Gastrocnemius medialis (tissue), 4 donors: Measurements from ENCODE around the gene AMBP. TPM values are rescaled to one million over a fixed set of nuclear protein-coding genes. Genes with fewer than 3 reads are reported as not detected.

Experiments
- ATAC-seq, 2 donors: fragments of 150-250 bp; one replicate each; pipeline ENCODE4 v1.9.1; 2016
- DNase-seq, 2 donors: peaks; one replicate each; pipeline ENCODE4 v3.0.0-alpha.2; 2019
- H3K27ac ChIP-seq, 4 donors: fragments of 200-600 bp; sonication (generic); 1 replicate in 1 of 4; 2 replicates in 3 of 4; pipeline ENCODE4 v1.5.1; 2016 to 2018; ENCODE audit warnings: mild to moderate bottlenecking in 2 of 4, moderate library complexity in 1 of 4
- H3K27me3 ChIP-seq, 3 donors: fragments of 200-600 bp; sonication (generic) in 2 of 3; 1 replicate in 1 of 3; 2 replicates in 2 of 3; pipeline versions ENCODE4 v1.5.1 to v1.6.0; 2016 to 2019; ENCODE audit warnings: mild to moderate bottlenecking in 1 of 3, moderate library complexity in 1 of 3
- H3K36me3 ChIP-seq, 2 donors: fragments of 200-600 bp; sonication (generic) in 1 of 2; one replicate each; pipeline ENCODE4 v1.5.1; 2017 to 2018
- H3K4me1 ChIP-seq, 2 donors: fragments of 200-600 bp; sonication (generic) in 1 of 2; one replicate each; pipeline ENCODE4 v1.5.1; 2016 to 2017; ENCODE audit warnings: mild to moderate bottlenecking in 2 of 2
- H3K4me3 ChIP-seq, 4 donors: fragments of 200-600 bp; sonication (generic) in 3 of 4; 1 replicate in 1 of 4; 2 replicates in 3 of 4; pipeline ENCODE4 v1.5.1; 2016 to 2019; ENCODE audit warnings: mild to moderate bottlenecking in 2 of 4
- H3K9me3 ChIP-seq, 3 donors: fragments of 200-600 bp; sonication (generic) in 2 of 3; 1 replicate in 1 of 3; 2 replicates in 2 of 3; pipeline ENCODE4 v1.5.1; 2016 to 2019
- CTCF ChIP-seq, 5 experiments: fragments of 450-650 bp in 3 of 5; fragments of 200-600 bp in 2 of 5; sonication (generic) in 2 of 5; IDR thresholded peaks in 4 of 5; conservative IDR thresholded peaks in 1 of 5; 1 replicate in 4 of 5; 2 replicates in 1 of 5; pipeline ENCODE4 v1.5.1; 2016 to 2019; ENCODE audit warnings: antibody characterized with exemption in 5 of 5, mild to moderate bottlenecking in 3 of 5, moderate library complexity in 3 of 5
- POLR2A ChIP-seq, 2 donors: fragments of 450-650 bp; IDR thresholded peaks; one replicate each; pipeline ENCODE4 v1.6.1; 2017; ENCODE audit warnings: antibody characterized with exemption in 2 of 2, mild to moderate bottlenecking in 2 of 2, moderate library complexity in 2 of 2
- in situ Hi-C, 4 donors: fragments of 200-750 bp; cut with MboI; loops; one replicate each; pipeline versions ENCODE4 v1.15.0 to v1.8.0; 2017; ENCODE audit warnings: low sequenced_read_pairs in 4 of 4
- intact Hi-C: fragments of 100-400 bp; cut with DNase I; formaldehyde crosslinking; loops from one replicate; pipeline ENCODE4 v1.15.1; 2023; ENCODE audit warnings: low total_unique reads
- total RNA-seq, 4 donors: library from RNA; depleted of rRNA; stranded (reverse); fragments of >200 nt; gene quantifications; one replicate each; pipeline versions ENCODE4 v1.1.0 to v1.2.3, GENCODE V29; 2016

Gene AMBP
- total RNA-seq, 4 donors from 2014 or later = 3.2 to 7.2 TPM; not detected in 2

DNA sequence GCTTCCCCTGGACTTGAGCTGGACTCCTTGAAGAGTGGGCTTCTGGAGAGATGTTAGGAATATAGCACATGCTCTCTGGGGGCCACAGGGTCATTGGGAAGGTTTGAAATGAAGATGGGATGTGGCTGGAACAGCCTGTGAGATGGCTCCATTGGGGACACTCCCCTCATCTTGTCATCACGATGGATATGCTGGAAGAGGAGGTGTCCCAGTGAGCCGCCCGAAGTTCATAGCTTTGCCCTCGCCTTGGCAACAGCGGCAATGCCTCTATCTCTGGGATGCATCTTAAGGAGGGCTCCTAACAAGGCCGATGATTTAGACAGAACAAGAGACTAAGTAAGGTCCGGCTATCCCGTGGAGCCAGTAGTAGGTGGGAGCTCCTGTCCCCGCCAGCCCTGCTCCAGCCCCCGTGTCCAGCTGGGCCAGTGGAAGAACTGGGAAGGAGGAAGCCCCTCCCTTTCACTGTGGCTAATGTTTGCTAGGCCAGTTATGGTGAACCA lies 23.9 kb downstream of the AMBP start:
- no peak overlapping the region for H3K27ac ChIP-seq
- ATAC-seq (no peak), DNase-seq (no peak)
- H3K4me1 ChIP-seq = peaks cover 0 to 2% of the 10 kb centered on the region in 2 donors
- H3K36me3 ChIP-seq = no peaks in the 10 kb centered on the region
- no peaks in the 10 kb centered on the region for H3K9me3 ChIP-seq
- H3K27me3 ChIP-seq = no peaks in the 10 kb centered on the region
- in situ Hi-C loops (no loop called here), intact Hi-C loops (no loop called here)
- no peak for TF ChIP-seq POLR2A (IDR thresholded peaks at IDR 0.05)
- TF ChIP-seq CTCF (IDR thresholded peaks at IDR 0.05 in 4 of 5, conservative IDR thresholded peaks at IDR 0.05 in 1 of 5) = no peak
- H3K4me3 ChIP-seq = no peak overlapping the region

GRCh38 chr9:114053246-114054005 lies 24.7 kb downstream of the AMBP start:
- no peak for DNase-seq

DNA sequence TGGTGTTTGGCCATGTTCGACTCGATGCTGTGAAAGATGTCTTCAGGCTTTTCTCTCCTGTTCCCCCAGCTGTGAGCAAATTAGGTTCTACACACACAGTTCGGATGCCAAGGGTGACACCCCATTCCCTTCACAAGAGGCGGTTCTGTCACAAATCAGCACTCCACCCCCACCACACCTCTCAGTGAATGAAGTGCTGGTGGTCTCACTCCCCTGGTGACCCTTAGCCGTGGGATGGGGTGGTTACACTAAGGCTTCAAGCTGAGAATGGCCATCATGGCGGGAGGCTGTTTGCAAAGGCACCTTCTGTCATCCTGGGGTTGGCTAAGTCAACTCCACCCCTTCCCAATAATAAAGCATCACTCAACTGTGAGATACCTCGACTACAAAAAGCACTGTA lies 26.4 kb downstream of the AMBP start:
- TF ChIP-seq CTCF (IDR thresholded peaks at IDR 0.05 in 4 of 5, conservative IDR thresholded peaks at IDR 0.05 in 1 of 5) (no peak), POLR2A (IDR thresholded peaks at IDR 0.05) (no peak)
- no peak for ATAC-seq
- intact Hi-C loops (no loop called here), in situ Hi-C loops (no loop called here)
- H3K4me3 ChIP-seq = no peak overlapping the region
- no peaks in the 10 kb centered on the region for H3K36me3 ChIP-seq
- no peaks in the 10 kb centered on the region for H3K4me1 ChIP-seq
- no peaks in the 10 kb centered on the region for H3K27me3 ChIP-seq
- H3K9me3 ChIP-seq = no peaks in the 10 kb centered on the region
- H3K27ac ChIP-seq = no peak overlapping the region
- no peak for DNase-seq

More at GRCh38 chr9:114053246-114054005, 24.7 kb downstream of the AMBP start:
- no peak for ATAC-seq
- Histone ChIP-seq H3K9me3 (no peaks in the 10 kb centered on the region), H3K27me3 (no peaks in the 10 kb centered on the region), H3K4me1 (no peaks in the 10 kb centered on the region), H3K27ac (no peak overlapping the region), H3K4me3 (no peak overlapping the region), H3K36me3 (no peaks in the 10 kb centered on the region)
- intact Hi-C loops = no loop called here
- in situ Hi-C loops = no loop called here
- no peak for TF ChIP-seq POLR2A (IDR thresholded peaks at IDR 0.05)
- TF ChIP-seq CTCF (IDR thresholded peaks at IDR 0.05 in 4 of 5, conservative IDR thresholded peaks at IDR 0.05 in 1 of 5) = no peak

DNA sequence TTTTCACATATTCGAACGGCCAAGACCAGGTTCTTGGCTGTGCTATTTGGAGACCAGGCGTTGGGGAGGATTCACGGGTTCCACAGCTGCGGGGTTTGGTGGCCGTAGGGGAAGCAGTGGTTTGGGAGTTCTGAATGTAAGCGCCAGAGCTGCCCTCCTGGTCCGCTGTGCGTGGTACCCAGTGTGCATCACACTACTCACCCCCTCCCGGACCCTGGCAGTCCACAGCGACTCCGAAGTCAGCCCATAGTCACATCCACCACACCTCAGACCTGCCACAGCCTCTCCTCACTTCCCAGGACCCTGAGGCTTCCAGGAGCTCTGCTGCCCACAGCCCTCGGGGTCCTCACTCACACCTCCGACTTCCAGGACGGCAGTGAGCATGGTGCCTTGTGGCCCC lies 26.8 kb downstream of the AMBP start:
- Histone ChIP-seq H3K4me1 (no peaks in the 10 kb centered on the region), H3K27me3 (no peaks in the 10 kb centered on the region), H3K36me3 (no peaks in the 10 kb centered on the region), H3K4me3 (no peak overlapping the region), H3K27ac (no peak overlapping the region), H3K9me3 (no peaks in the 10 kb centered on the region)
- DNase-seq (no peak), ATAC-seq (no peak)
- TF ChIP-seq CTCF (IDR thresholded peaks at IDR 0.05 in 4 of 5, conservative IDR thresholded peaks at IDR 0.05 in 1 of 5) (no peak), POLR2A (IDR thresholded peaks at IDR 0.05) (no peak)
- in situ Hi-C loops = no loop called here
- intact Hi-C loops = no loop called here
